GM12891 (cell line): ENCODE results near the gene PRMT5.

ENCODE experiments used
- POLR2A ChIP-seq: IDR thresholded peaks from 2 replicates; pipeline ENCODE4 v1.6.1; 2011; ENCODE audit warnings: low read depth, low read length, control low read depth
- POLR2AphosphoS5 ChIP-seq: IDR thresholded peaks from 2 replicates; pipeline ENCODE4 v1.6.1; 2011; ENCODE audit warnings: low read depth, low read length, control low read depth
- POU2F2 ChIP-seq: IDR thresholded peaks from 2 replicates; pipeline ENCODE4 v1.6.1; 2011; ENCODE audit warnings: low read depth, mild to moderate bottlenecking, control low read depth, low read length, moderate library complexity

- TF ChIP-seq POLR2A (no peak), POLR2AphosphoS5 (no peak), POU2F2 (no peak)
These were observed 28.9 kb downstream of the PRMT5 start for GRCh38 chr14:22900081-22900799.
